ENCODE data around the gene GINS1. TPM values are rescaled to one million over a fixed set of nuclear protein-coding genes. Genes with fewer than 3 reads are reported as not detected.

The GINS1 gene
- total RNA-seq, 1 donor from 2014 or later, result 0.58 TPM

- DNase-seq (ENCODE audit: low spot score), result no peak
Observed at GRCh38 chr20:25491446-25492038, 84.1 kb downstream of the GINS1 start.

GRCh38 chr20:25493137-25493536, 85.7 kb downstream of the GINS1 start:
- DNase-seq (ENCODE audit: low spot score) (no peak), ATAC-seq (no peak)

More at GRCh38 chr20:25491446-25492038, 84.1 kb downstream of the GINS1 start:
- ATAC-seq, result no peak

DNA sequence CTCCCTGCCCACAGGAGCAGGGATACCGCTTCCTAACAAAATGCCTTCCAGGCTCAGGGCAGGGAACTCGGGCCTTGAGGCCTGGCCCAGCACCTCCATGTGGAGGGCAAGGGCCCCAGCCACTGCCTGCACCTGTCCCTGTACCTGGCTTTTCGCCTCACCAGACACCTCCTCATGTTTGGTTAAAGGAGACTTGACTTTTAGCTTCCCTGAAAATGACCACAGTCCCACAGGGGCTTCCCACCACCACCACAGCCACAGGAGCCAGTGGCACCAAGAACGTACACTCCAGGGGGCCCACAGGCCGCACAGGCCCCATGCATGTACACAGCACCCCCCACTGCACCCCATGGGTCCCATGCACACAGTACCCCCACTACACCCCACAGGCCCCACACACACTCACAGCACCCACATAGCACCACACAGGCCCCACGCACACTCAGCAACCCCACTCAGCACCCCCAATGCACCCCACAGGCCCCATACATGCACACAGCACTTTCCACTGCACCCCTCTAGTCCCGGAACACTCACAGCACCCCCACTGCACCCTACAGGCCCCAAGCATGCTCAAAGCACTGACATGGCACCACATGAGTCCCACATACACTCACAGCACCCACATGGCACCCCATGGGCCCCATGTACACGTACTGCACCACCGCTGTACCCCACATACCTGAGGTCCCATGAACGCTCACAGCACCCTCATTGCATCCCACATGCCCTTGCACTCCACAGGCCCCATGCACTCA, 86.5 kb downstream of the GINS1 start:
- ATAC-seq (no peak), DNase-seq (ENCODE audit: low spot score) (no peak)

DNA sequence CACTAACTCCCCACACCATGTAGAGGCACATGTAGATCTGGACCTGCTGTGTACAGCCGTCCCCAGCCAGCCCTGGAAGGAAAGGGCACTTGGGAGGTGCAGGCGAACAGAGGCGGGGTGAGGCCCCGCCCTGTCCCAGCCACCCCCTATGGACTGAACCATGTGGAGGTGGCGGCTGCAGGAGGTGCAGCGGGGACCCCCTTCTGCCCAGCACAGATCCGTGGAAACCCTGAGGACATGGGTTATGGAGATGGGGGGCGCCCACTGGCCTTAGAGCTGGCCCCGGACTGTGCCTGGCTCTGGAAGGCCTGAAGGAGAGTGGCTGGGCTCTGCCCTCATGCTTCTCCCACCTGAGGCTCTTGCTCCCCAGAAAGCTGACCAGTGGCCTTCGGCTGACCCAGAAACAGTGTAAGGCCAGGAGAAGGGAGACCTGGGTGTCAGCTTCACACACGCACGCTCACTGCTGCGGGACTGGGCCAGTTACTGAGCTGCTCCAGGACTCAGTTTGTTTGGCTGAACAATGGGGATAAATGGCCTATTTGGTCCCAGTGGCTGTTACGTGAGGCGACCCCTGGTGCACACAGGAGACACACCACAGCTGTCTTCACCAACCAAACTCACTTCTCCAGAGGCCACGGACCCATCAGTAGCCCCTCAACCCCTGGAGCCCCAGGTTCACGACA, 87.2 kb downstream of the GINS1 start:
- DNase-seq (ENCODE audit: low spot score) (no peak), ATAC-seq (no peak)

DNA sequence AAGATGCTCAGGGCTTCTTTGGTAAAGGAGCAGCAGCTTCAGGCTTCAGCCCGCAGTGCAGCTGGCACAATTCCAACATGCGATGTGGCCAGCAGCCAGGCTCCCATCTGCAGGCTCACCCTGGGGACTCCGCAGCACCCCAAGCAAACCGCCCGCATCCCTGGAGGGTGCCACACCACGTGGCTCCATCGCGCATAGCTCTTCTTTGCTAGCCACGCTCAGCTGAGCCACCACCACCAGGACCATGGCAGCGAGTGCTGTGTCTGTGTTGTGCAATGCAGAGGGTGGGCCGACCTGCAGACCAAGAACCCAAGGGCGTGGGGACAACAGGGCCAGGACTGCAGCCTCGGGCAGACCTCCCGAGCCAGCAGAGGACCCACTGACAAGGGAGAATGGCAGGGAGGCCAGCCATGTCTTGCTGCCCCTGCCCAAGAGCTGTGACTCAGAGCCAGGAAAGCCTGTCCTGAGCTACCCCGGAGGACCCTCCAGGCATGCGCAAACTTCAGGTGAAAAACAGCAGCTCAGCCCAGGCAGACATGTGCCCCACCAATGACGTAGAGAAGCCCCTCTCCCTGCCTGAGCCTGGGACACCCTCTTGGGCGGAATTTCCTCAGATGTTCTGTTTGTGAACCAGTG, 87.8 kb downstream of the GINS1 start:
- no peak for DNase-seq (ENCODE audit: low spot score)
- peak; percentile 14 for ATAC-seq

DNA sequence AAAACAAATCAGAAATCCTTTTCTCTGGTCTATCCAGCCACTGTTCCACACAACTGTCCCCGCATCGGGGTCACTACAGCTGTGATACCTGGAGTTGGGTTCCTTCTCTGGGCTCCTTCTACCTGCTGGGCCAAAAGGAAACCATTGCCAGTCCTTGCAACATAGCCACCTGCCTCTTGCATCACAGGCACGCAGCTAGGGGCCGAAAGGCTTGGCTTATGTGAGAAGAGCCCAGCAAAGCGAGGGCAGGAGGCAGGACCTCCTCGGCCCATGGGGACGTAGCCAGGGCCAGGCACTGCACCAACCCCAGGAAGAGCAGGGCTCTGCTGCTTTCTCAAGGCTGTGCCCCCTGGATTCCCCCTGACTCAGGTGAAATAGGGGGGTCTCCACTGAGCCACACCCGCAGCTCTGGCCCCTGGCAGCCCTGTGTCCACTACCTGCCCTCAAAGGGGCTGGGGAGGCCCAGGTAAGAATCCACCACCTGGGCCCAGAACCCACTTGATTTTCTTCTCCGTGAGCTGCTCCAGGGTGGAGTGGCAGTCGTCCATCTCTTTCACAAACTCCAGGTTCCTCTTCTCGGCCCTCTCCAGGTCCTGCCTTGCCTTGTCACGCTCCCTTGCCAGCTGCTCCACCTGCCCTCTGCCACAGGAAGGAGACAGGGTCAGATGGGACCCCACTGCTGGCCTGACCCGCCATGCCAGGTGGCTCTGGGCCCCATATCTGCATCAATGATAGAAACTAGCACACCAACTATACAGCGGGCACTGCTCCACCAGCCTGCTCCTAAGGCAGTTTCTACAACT, 88.9 kb downstream of the GINS1 start:
- DNase-seq (ENCODE audit: low spot score) (peak; percentile 85), ATAC-seq (peak; percentile 84)

- ATAC-seq, result peak; percentile 6
- DNase-seq (ENCODE audit: low spot score), result no peak
Observed at GRCh38 chr20:25496968-25497401, 89.5 kb downstream of the GINS1 start.

DNA sequence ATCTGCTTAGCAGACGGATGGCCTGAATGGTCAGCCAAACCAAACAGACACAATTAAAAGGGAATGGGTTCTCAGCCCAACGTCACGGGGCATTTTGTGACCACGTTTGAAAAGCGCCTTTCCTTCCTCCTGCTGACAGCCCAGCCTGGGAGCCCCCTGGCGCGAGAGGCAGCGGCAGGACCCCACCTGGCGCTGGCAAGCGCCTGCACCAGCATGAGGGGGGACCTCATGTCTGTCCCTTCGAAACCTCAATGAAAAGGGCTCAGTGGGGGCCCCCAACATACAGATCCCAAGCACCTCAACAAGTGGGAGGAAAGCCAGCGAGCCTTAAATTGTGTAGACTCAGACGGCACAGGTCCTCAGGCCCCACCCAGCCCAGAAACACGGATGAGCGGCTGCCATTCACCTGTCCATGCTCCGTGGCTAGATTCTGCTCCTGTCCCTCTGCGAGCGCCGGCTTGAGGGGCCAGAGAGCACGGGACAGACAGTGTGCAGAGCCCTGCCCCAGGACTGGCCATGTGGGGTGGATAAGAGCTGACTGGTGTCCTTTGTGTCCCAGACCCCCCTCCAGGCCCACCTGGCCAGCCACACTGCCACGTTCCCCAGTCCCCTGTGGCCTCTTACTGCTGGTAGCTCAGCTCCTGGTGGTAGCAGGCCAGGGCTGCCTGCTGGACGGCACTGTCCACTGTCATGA, 90.3 kb downstream of the GINS1 start:
- no peak for DNase-seq (ENCODE audit: low spot score)
- ATAC-seq, result no peak

Other genes with a start within 250 kb of the GINS1 start
- 33.4 TPM for gene ENTPD6, start 212.0 kb upstream of the GINS1 start, total RNA-seq
- gene PYGB, start 159.6 kb upstream of the GINS1 start, total RNA-seq, result 10.3 TPM
- gene ABHD12, start 16.8 kb upstream of the GINS1 start, total RNA-seq, result 25.0 TPM
- gene NINL, start 177.9 kb downstream of the GINS1 start, total RNA-seq, result 20.1 TPM
- 1.4 TPM for gene NANP, start 216.3 kb downstream of the GINS1 start, total RNA-seq